ENCODE results near the gene NCOA7.
"Not testable (repeated sequence)": the region's sequence is repeated elsewhere in the genome, so short reads cannot be mapped to it uniquely, and the experiment has no call there.

The NCOA7 gene

DNA sequence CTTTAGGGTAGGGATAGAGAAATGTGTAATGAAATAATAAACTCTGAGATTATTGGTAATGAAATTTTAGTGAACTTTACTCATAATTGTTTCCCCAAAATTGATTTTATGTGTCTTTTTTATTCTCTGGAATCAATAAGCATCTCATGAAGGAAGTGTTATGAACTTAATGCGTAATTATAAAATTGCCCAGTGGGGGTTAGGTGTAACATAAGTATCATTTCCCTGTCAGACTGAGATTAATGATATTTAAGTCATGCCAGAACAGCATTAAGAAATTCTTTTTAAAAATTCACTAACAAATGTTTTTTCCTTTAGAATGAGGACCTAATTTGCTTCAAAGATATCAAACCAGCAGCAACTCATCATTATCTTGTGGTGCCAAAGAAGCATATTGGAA is 175.8 kb downstream of the NCOA7 start:
- ATAC-seq = no peak
- TF ChIP-seq OSR1 (CRISPR knock-in tag; IDR thresholded peaks at IDR 0.05) (no peak), GLIS3 (CRISPR knock-in tag; IDR thresholded peaks at IDR 0.05) (no peak), ZNF565 (CRISPR knock-in tag; conservative IDR thresholded peaks at IDR 0.05; ENCODE audit: low read depth) (no peak)
- TF ChIP-seq, protein P1, sequence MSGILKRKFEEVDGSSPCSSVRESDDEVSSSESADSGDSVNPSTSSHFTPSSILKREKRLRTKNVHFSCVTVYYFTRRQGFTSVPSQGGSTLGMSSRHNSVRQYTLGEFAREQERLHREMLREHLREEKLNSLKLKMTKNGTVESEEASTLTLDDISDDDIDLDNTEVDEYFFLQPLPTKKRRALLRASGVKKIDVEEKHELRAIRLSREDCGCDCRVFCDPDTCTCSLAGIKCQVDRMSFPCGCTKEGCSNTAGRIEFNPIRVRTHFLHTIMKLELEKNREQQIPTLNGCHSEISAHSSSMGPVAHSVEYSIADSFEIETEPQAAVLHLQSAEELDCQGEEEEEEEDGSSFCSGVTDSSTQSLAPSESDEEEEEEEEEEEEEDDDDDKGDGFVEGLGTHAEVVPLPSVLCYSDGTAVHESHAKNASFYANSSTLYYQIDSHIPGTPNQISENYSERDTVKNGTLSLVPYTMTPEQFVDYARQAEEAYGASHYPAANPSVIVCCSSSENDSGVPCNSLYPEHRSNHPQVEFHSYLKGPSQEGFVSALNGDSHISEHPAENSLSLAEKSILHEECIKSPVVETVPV (CRISPR knock-in tag; IDR thresholded peaks at IDR 0.05) = no peak

- no peak for ATAC-seq
- TF ChIP-seq ZFP3 (CRISPR knock-in tag; IDR thresholded peaks at IDR 0.05) (no peak), SNAI2 (CRISPR knock-in tag; IDR thresholded peaks at IDR 0.05) (no peak), RARB (CRISPR knock-in tag; IDR thresholded peaks at IDR 0.05) (no peak), PPARA (CRISPR knock-in tag; IDR thresholded peaks at IDR 0.05; ENCODE audit: borderline replicate concordance) (no peak), ZC3H10 (CRISPR knock-in tag; IDR thresholded peaks at IDR 0.05) (no peak), GLIS3 (CRISPR knock-in tag; IDR thresholded peaks at IDR 0.05) (no peak), ESRRG (CRISPR knock-in tag; IDR thresholded peaks at IDR 0.05) (no peak), OSR1 (CRISPR knock-in tag; IDR thresholded peaks at IDR 0.05) (no peak), ARNTL (CRISPR knock-in tag; IDR thresholded peaks at IDR 0.05; ENCODE audit: borderline replicate concordance, low read depth) (no peak), ZFP30 (CRISPR knock-in tag; IDR thresholded peaks at IDR 0.05) (no peak), TOX (CRISPR knock-in tag; IDR thresholded peaks at IDR 0.05; ENCODE audit: borderline replicate concordance) (no peak), CREB5 (CRISPR knock-in tag; IDR thresholded peaks at IDR 0.05; ENCODE audit: low read depth) (no peak), ZNF8 (CRISPR knock-in tag; IDR thresholded peaks at IDR 0.05) (no peak), ISL1 (CRISPR knock-in tag; IDR thresholded peaks at IDR 0.05) (no peak)
- TF ChIP-seq, protein P2, sequence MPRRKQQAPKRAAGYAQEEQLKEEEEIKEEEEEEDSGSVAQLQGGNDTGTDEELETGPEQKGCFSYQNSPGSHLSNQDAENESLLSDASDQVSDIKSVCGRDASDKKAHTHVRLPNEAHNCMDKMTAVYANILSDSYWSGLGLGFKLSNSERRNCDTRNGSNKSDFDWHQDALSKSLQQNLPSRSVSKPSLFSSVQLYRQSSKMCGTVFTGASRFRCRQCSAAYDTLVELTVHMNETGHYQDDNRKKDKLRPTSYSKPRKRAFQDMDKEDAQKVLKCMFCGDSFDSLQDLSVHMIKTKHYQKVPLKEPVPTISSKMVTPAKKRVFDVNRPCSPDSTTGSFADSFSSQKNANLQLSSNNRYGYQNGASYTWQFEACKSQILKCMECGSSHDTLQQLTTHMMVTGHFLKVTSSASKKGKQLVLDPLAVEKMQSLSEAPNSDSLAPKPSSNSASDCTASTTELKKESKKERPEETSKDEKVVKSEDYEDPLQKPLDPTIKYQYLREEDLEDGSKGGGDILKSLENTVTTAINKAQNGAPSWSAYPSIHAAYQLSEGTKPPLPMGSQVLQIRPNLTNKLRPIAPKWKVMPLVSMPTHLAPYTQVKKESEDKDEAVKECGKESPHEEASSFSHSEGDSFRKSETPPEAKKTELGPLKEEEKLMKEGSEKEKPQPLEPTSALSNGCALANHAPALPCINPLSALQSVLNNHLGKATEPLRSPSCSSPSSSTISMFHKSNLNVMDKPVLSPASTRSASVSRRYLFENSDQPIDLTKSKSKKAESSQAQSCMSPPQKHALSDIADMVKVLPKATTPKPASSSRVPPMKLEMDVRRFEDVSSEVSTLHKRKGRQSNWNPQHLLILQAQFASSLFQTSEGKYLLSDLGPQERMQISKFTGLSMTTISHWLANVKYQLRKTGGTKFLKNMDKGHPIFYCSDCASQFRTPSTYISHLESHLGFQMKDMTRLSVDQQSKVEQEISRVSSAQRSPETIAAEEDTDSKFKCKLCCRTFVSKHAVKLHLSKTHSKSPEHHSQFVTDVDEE (CRISPR knock-in tag; IDR thresholded peaks at IDR 0.05) = no peak
- TF ChIP-seq, protein P1 (CRISPR knock-in tag; IDR thresholded peaks at IDR 0.05) = no peak
These were observed 177.7 kb downstream of the NCOA7 start for GRCh38 chr6:125968493-125968892.

DNA sequence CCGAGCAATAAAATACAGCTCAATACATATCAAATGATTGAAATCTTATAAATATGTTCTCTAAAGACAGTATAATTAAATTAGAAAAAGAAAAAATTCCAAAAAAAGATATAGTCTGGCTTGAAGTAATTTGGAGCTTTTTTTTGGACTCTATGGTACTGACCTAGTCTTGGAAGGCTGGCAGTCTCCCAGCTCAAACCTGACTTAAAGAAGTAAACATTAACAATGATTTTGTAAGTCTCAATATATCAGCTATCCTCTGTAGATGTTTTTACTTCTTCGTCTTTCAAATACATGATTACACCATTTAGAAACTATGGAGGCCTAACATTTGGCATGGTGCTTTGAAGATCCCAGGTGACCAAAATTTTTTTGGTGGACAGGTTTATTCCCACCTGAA is 180.0 kb downstream of the NCOA7 start:
- no peak for TF ChIP-seq PPARA (CRISPR knock-in tag; IDR thresholded peaks at IDR 0.05; ENCODE audit: borderline replicate concordance)
- no peak for TF ChIP-seq ZNF565 (CRISPR knock-in tag; conservative IDR thresholded peaks at IDR 0.05; ENCODE audit: low read depth)
- TF ChIP-seq RARB (CRISPR knock-in tag; IDR thresholded peaks at IDR 0.05) = no peak
- TF ChIP-seq, protein P2 (CRISPR knock-in tag; IDR thresholded peaks at IDR 0.05) = no peak
- TF ChIP-seq SNAI2 (CRISPR knock-in tag; IDR thresholded peaks at IDR 0.05) = no peak
- no peak for TF ChIP-seq ARNTL (CRISPR knock-in tag; IDR thresholded peaks at IDR 0.05; ENCODE audit: borderline replicate concordance, low read depth)
- no peak for TF ChIP-seq TCF4 (CRISPR knock-in tag; IDR thresholded peaks at IDR 0.05; ENCODE audit: borderline replicate concordance)
- TF ChIP-seq ISL1 (CRISPR knock-in tag; IDR thresholded peaks at IDR 0.05) = no peak
- TF ChIP-seq ZNF70 (CRISPR knock-in tag; IDR thresholded peaks at IDR 0.05) = no peak
- TF ChIP-seq, protein P1 (CRISPR knock-in tag; IDR thresholded peaks at IDR 0.05) = no peak
- no peak for TF ChIP-seq OSR1 (CRISPR knock-in tag; IDR thresholded peaks at IDR 0.05)
- no peak for TF ChIP-seq ZC3H10 (CRISPR knock-in tag; IDR thresholded peaks at IDR 0.05)
- ATAC-seq = no peak

GRCh38 chr6:125972478-125972877 is 181.7 kb downstream of the NCOA7 start:
- not testable (repeated sequence) for ATAC-seq
